ENCODE data around the gene CD69. TPM values are rescaled to one million over a fixed set of nuclear protein-coding genes. Genes with fewer than 3 reads are reported as not detected.
"Not testable (repeated sequence)": the region's sequence is repeated elsewhere in the genome, so short reads cannot be mapped to it uniquely, and the experiment has no call there.

Gene CD69
- total RNA-seq, 4 donors from 2014 or later: 0.99 to 6.7 (median 2.7) TPM

DNA sequence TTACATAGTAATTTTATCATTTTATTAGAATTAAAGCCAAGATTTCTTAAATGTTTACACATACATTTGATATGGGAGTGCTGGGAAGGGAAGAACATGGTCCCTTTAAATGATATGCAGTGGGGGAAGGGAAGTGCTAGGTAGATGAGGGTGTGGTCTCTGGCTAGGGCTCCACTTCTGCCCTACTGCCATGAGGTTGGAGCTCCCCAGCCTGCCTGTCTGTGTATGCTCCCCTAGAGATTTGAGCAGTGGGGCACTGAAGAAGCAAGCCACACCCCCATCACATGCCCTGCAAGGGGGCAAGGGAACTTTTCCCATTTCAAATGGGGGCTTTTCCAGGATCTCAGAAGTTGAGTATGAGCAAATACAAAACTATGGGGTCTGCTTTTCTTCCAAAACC is 53.3 kb downstream of the CD69 start:
- no peaks in the 10 kb centered on the region for H3K36me3 ChIP-seq
- TF ChIP-seq, protein P1, sequence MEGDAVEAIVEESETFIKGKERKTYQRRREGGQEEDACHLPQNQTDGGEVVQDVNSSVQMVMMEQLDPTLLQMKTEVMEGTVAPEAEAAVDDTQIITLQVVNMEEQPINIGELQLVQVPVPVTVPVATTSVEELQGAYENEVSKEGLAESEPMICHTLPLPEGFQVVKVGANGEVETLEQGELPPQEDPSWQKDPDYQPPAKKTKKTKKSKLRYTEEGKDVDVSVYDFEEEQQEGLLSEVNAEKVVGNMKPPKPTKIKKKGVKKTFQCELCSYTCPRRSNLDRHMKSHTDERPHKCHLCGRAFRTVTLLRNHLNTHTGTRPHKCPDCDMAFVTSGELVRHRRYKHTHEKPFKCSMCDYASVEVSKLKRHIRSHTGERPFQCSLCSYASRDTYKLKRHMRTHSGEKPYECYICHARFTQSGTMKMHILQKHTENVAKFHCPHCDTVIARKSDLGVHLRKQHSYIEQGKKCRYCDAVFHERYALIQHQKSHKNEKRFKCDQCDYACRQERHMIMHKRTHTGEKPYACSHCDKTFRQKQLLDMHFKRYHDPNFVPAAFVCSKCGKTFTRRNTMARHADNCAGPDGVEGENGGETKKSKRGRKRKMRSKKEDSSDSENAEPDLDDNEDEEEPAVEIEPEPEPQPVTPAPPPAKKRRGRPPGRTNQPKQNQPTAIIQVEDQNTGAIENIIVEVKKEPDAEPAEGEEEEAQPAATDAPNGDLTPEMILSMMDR (IDR thresholded peaks at IDR 0.05): no peak
- TF ChIP-seq POLR2A (IDR thresholded peaks at IDR 0.05): no peak
- H3K27me3 ChIP-seq: no peaks in the 10 kb centered on the region
- H3K4me3 ChIP-seq: no peak overlapping the region
- H3K4me1 ChIP-seq: peaks cover 0 to 12% (median 0%) of the 10 kb centered on the region in 3 donors
- intact Hi-C loops (cut with DNase I): loop anchor here (5.0 kb wide), 1 partner anchor 70 kb away; no protein-coding TSS in a partner anchor
- no peak overlapping the region for H3K27ac ChIP-seq
- no peaks in the 10 kb centered on the region for H3K9me3 ChIP-seq
- DNase-seq: no peak

DNA sequence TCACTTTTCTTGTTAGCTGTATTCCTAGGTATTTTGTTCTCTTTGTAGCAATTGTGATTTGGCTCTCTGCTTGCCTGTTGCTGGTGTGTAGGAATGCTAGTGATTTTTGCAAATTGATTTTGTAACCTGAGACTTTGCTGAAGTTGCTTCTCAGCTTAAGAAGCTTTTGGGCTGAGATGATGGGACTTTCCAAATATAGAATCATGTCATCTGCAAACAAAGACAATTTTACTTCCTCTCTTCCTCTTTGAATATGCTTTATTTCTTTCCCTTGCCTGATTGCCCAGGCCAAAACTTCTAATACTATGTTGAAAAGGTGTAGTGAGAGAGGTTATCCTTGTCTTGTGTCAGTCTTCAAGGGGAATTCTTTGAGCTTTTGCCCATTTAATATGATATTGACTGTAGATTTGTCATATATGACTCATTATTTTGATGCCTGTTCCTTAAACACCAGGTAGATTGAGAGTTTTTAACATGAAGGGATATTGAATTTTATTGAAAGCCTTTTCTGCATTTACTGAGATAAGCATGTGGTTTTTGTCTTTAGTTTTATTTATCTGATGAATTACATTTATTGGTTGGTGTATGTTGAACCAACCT is 54.5 kb downstream of the CD69 start:
- H3K27ac ChIP-seq: no peak overlapping the region
- no peak for DNase-seq
- peaks cover 0 to 12% (median 0%) of the 10 kb centered on the region in 3 donors for H3K4me1 ChIP-seq
- intact Hi-C loops (cut with DNase I): loop anchor here (5.0 kb wide), 1 partner anchor 69 kb away; no protein-coding TSS in a partner anchor
- H3K27me3 ChIP-seq: no peaks in the 10 kb centered on the region
- no peaks in the 10 kb centered on the region for H3K36me3 ChIP-seq
- no peak for TF ChIP-seq POLR2A (IDR thresholded peaks at IDR 0.05)
- TF ChIP-seq, protein P1 (IDR thresholded peaks at IDR 0.05): no peak
- H3K9me3 ChIP-seq: no peaks in the 10 kb centered on the region
- no peak overlapping the region for H3K4me3 ChIP-seq

DNA sequence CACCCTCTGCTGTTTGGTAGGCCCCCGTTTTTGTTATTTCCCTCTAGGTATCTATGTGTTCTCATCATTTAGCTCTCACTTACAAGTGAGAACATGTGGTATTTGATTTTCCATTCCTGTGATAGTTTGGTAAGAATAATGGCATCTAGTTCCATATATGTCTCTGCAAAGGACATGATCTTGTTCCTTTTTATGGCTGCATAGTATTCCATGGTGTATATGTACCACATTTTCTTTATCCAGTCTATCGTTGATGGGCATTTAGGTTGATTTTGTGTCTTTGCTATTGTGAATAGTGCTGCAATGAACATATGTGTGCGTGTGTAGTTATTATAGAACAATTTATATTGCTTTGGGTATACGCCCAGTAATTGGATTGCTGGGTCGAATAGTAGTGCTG is 56.1 kb downstream of the CD69 start:
- intact Hi-C loops (cut with DNase I); H3K4me3 ChIP-seq; DNase-seq; H3K27me3 ChIP-seq; H3K27ac ChIP-seq; H3K36me3 ChIP-seq; H3K9me3 ChIP-seq: not testable (repeated sequence)
- WGBS, 2 donors: 84 to 87% methylated on average over 5 of the region's 5 CpGs
- peaks cover 0 to 22% (median 3%) of the 10 kb centered on the region in 3 donors for H3K4me1 ChIP-seq

Other genes with a start within 250 kb of the CD69 start
- 1 to 10 TPM in 1 of 4 donors, under 1 TPM in 2, not detected in 1; 0.70 to 2.7 (median 0.97) TPM for gene KLRB1, start 153.0 kb downstream of the CD69 start, total RNA-seq
- gene CLEC2D, start 91.2 kb downstream of the CD69 start, total RNA-seq: 10 to 100 TPM in 1 of 4 donors, 1 to 10 TPM in 3; 1.6 to 11.8 (median 4.3) TPM
- 1 to 10 TPM in 1 of 4 donors, not detected in 3; 1.1 TPM for gene CLECL1, start 27.8 kb downstream of the CD69 start, total RNA-seq
- gene KLRF1, start 66.6 kb upstream of the CD69 start, total RNA-seq: under 1 TPM; 0.35 to 0.99 (median 0.37) TPM
- gene CLEC2B, start 108.5 kb upstream of the CD69 start, total RNA-seq: 10 to 100 TPM in 3 of 4 donors, 1 to 10 TPM in 1; 6.0 to 29.4 (median 14.9) TPM
- not detected for gene KLRF2, start 120.6 kb upstream of the CD69 start, total RNA-seq
- gene CLEC2A, start 171.5 kb upstream of the CD69 start, total RNA-seq: not detected
- 1 to 10 TPM in 1 of 4 donors, under 1 TPM in 1, not detected in 2; 0.64 to 1.5 TPM for gene CLEC12A, start 210.5 kb upstream of the CD69 start, total RNA-seq
- not detected for gene CLEC1B, start 238.2 kb upstream of the CD69 start, total RNA-seq
- gene CLEC12B, start 249.7 kb upstream of the CD69 start, total RNA-seq: not detected